ENCODE results near the gene SHANK1.

SHANK1 gene

GRCh38 chr19:50679177-50680125 lies 40.2 kb downstream of the SHANK1 start:
- DNase-seq: peak; percentile 26

- no peak for DNase-seq
These were observed 41.3 kb downstream of the SHANK1 start for GRCh38 chr19:50678323-50678722.

GRCh38 chr19:50677636-50678035 lies 42.0 kb downstream of the SHANK1 start:
- DNase-seq: no peak

- DNase-seq: no peak
These were observed 42.9 kb downstream of the SHANK1 start for GRCh38 chr19:50676625-50677197.

GRCh38 chr19:50673118-50673517 lies 46.5 kb downstream of the SHANK1 start:
- DNase-seq: no peak

- DNase-seq: no peak
These were observed 49.6 kb downstream of the SHANK1 start for GRCh38 chr19:50670102-50670380.

- no peak for DNase-seq
These were observed 50.1 kb downstream of the SHANK1 start for GRCh38 chr19:50669302-50670101.

GRCh38 chr19:50668879-50669278 lies 50.7 kb downstream of the SHANK1 start:
- no peak for DNase-seq

- no peak for DNase-seq
These were observed 51.2 kb downstream of the SHANK1 start for GRCh38 chr19:50668416-50668815.

GRCh38 chr19:50667759-50668231 lies 51.8 kb downstream of the SHANK1 start:
- DNase-seq: no peak

- DNase-seq: no peak
These were observed 52.3 kb downstream of the SHANK1 start for GRCh38 chr19:50667177-50667758.

GRCh38 chr19:50666346-50667176 lies 53.0 kb downstream of the SHANK1 start:
- no peak for DNase-seq

GRCh38 chr19:50664204-50664603 lies 55.4 kb downstream of the SHANK1 start:
- DNase-seq: no peak

- DNase-seq: no peak
These were observed 56.2 kb downstream of the SHANK1 start for GRCh38 chr19:50663482-50663790.

- no peak for DNase-seq
These were observed 56.7 kb downstream of the SHANK1 start for GRCh38 chr19:50662651-50663481.

- DNase-seq: no peak
These were observed 57.6 kb downstream of the SHANK1 start for GRCh38 chr19:50661766-50662650.

GRCh38 chr19:50661023-50661422 lies 58.6 kb downstream of the SHANK1 start:
- no peak for DNase-seq

GRCh38 chr19:50660088-50660366 lies 59.6 kb downstream of the SHANK1 start:
- DNase-seq: no peak

- no peak for DNase-seq
These were observed 60.1 kb downstream of the SHANK1 start for GRCh38 chr19:50659318-50660087.

All from NCI-H1694 (cell line).